ENCODE results near the gene EYA2. TPM values are rescaled to one million over a fixed set of nuclear protein-coding genes. Genes with fewer than 3 reads are reported as not detected.

Gene EYA2
- total RNA-seq, 1 donor from 2014 or later, result 1.3 TPM

GRCh38 chr20:47120346-47120936, 225.8 kb downstream of the EYA2 start:
- Mint-ChIP-seq H3K27me3 (ENCODE audit: low read depth) (no peaks in the 10 kb centered on the region), H3K4me1 (peaks cover 17% of the 10 kb centered on the region), H3K27ac (ENCODE audit: unreplicated experiment) (no peak overlapping the region), H3K4me3 (no peak overlapping the region), H3K9me3 (no peaks in the 10 kb centered on the region), H3K36me3 (ENCODE audit: low read depth) (no peaks in the 10 kb centered on the region)
- no peak for DNase-seq (ENCODE audit: low read depth, low spot score)
- no peak for TF ChIP-seq CTCF (conservative IDR thresholded peaks at IDR 0.05)

- TF ChIP-seq CTCF (conservative IDR thresholded peaks at IDR 0.05), result no peak
- DNase-seq (ENCODE audit: low read depth, low spot score), result no peak
- H3K27me3 Mint-ChIP-seq (ENCODE audit: low read depth), result no peaks in the 10 kb centered on the region
- H3K4me3 Mint-ChIP-seq, result no peak overlapping the region
- H3K4me1 Mint-ChIP-seq, result peaks cover 22% of the 10 kb centered on the region
- H3K36me3 Mint-ChIP-seq (ENCODE audit: low read depth), result no peaks in the 10 kb centered on the region
- H3K27ac Mint-ChIP-seq (ENCODE audit: unreplicated experiment), result no peak overlapping the region
- H3K9me3 Mint-ChIP-seq, result no peaks in the 10 kb centered on the region
Observed at GRCh38 chr20:47122560-47122959, 227.9 kb downstream of the EYA2 start.

- peaks cover 6% of the 10 kb centered on the region for H3K4me1 Mint-ChIP-seq
- H3K27me3 Mint-ChIP-seq (ENCODE audit: low read depth), result no peaks in the 10 kb centered on the region
- H3K27ac Mint-ChIP-seq (ENCODE audit: unreplicated experiment), result no peak overlapping the region
- no peak overlapping the region for H3K4me3 Mint-ChIP-seq
- H3K36me3 Mint-ChIP-seq (ENCODE audit: low read depth), result no peaks in the 10 kb centered on the region
- H3K9me3 Mint-ChIP-seq, result no peaks in the 10 kb centered on the region
- no peak for TF ChIP-seq CTCF (conservative IDR thresholded peaks at IDR 0.05)
- DNase-seq (ENCODE audit: low read depth, low spot score), result no peak
Observed at GRCh38 chr20:47124181-47124717, 229.6 kb downstream of the EYA2 start.

GRCh38 chr20:47125508-47125757, 230.8 kb downstream of the EYA2 start:
- no peaks in the 10 kb centered on the region for H3K36me3 Mint-ChIP-seq (ENCODE audit: low read depth)
- H3K4me1 Mint-ChIP-seq, result peaks cover 6% of the 10 kb centered on the region
- no peak overlapping the region for H3K4me3 Mint-ChIP-seq
- no peak for TF ChIP-seq CTCF (conservative IDR thresholded peaks at IDR 0.05)
- H3K27me3 Mint-ChIP-seq (ENCODE audit: low read depth), result no peaks in the 10 kb centered on the region
- no peak for DNase-seq (ENCODE audit: low read depth, low spot score)
- H3K9me3 Mint-ChIP-seq, result no peaks in the 10 kb centered on the region
- H3K27ac Mint-ChIP-seq (ENCODE audit: unreplicated experiment), result no peak overlapping the region

GRCh38 chr20:47125758-47126591, 231.3 kb downstream of the EYA2 start:
- peak overlapping the region; percentile 71 for H3K27ac Mint-ChIP-seq (ENCODE audit: unreplicated experiment)
- no peak overlapping the region for H3K4me3 Mint-ChIP-seq
- no peaks in the 10 kb centered on the region for H3K9me3 Mint-ChIP-seq
- TF ChIP-seq CTCF (conservative IDR thresholded peaks at IDR 0.05), result no peak
- no peaks in the 10 kb centered on the region for H3K27me3 Mint-ChIP-seq (ENCODE audit: low read depth)
- DNase-seq (ENCODE audit: low read depth, low spot score), result no peak
- H3K36me3 Mint-ChIP-seq (ENCODE audit: low read depth), result no peaks in the 10 kb centered on the region
- H3K4me1 Mint-ChIP-seq, result peaks cover 6% of the 10 kb centered on the region

Measured in neural crest cell (in vitro differentiated cells).